ENCODE measurements around the gene MTARC2. TPM values are rescaled to one million over a fixed set of nuclear protein-coding genes. Genes with fewer than 3 reads are reported as not detected.

The MTARC2 gene
- total and polyA plus RNA-seq, 2 of the 13 experiments (the other 11 are each of a cell fraction or from before 2014, with no cell fraction given) = 8.5 to 10.1 TPM

DNA sequence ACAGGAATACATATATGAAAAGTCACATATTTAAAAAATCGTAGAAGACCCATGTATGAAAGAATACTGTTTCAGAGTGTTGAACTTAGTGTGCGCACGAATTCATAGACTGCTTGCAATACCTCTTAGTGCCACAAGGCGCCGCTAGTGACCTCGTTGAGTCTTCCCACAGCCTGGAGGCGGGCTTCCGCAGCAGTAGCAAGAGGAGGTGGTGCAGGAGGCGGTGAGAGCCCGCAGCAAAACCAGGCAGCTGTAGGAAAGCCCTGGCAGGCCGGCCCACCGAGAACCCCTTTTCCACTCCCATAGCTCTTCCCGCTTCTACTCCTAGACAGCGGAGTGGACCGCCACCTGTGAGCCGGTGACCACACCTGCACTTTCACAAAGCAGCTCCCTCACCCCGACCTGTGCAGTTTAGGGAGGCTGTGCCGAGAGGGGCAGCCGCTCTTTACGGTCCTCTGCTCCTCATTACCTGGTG, 62.1 kb downstream of the MTARC2 start:
- H4K20me1 ChIP-seq (ENCODE audit: insufficient read depth, low read length) = no peaks in the 10 kb centered on the region
- H3K27me3 ChIP-seq (ENCODE audit: control insufficient read depth in 1 of 2, insufficient read depth in 2 of 2, low read length in 2 of 2) = no peaks in the 10 kb centered on the region
- no peaks in the 10 kb centered on the region for H3K9me3 ChIP-seq (ENCODE audit: low read length)
- BruUV-seq (replicated peaks) = no TSS peak
- DNase-seq (ENCODE audit: low spot score) = peak; percentile 47
- in situ Hi-C loops (cut with HindIII; ENCODE audit: extremely low pct_ligation_motif_present, low pct_unique_long_range_greater_than_20kb) = no loop called here
- H3K4me3 ChIP-seq (replicated peaks in 1 of 3; ENCODE audit: insufficient read depth in 1 of 3, low read depth in 2 of 3, low read length in 3 of 3) = no peak overlapping the region
- H3K27ac ChIP-seq (ENCODE audit: extremely low read length, insufficient read depth, low read length) = no peak overlapping the region
- ATAC-seq = peak; percentile 85
- H3K4me1 ChIP-seq (ENCODE audit: insufficient read depth, low read length) = no peaks in the 10 kb centered on the region
- H3K36me3 ChIP-seq (replicated peaks in 1 of 2; ENCODE audit: control insufficient read depth in 1 of 2, insufficient read depth in 2 of 2, low read length in 2 of 2) = peaks cover 7 to 56% of the 10 kb centered on the region in 2 experiments; a peak in 4 of 5 replicates
- TF ChIP-seq PAWR (CRISPR knock-in tag; IDR thresholded peaks at IDR 0.05; ENCODE audit: borderline replicate concordance) (no peak), STAG1 (CRISPR knock-in tag; IDR thresholded peaks at IDR 0.05) (peak; percentile 61), ZMYM4 (CRISPR knock-in tag; IDR thresholded peaks at IDR 0.05) (0 out of 2 replicates have a peak, but pooled peaks have one; percentile 41)
- TF ChIP-seq, protein P1, sequence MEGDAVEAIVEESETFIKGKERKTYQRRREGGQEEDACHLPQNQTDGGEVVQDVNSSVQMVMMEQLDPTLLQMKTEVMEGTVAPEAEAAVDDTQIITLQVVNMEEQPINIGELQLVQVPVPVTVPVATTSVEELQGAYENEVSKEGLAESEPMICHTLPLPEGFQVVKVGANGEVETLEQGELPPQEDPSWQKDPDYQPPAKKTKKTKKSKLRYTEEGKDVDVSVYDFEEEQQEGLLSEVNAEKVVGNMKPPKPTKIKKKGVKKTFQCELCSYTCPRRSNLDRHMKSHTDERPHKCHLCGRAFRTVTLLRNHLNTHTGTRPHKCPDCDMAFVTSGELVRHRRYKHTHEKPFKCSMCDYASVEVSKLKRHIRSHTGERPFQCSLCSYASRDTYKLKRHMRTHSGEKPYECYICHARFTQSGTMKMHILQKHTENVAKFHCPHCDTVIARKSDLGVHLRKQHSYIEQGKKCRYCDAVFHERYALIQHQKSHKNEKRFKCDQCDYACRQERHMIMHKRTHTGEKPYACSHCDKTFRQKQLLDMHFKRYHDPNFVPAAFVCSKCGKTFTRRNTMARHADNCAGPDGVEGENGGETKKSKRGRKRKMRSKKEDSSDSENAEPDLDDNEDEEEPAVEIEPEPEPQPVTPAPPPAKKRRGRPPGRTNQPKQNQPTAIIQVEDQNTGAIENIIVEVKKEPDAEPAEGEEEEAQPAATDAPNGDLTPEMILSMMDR (CRISPR knock-in tag; IDR thresholded peaks at IDR 0.05) = peak; percentile 79
- TF ChIP-seq, protein P2, sequence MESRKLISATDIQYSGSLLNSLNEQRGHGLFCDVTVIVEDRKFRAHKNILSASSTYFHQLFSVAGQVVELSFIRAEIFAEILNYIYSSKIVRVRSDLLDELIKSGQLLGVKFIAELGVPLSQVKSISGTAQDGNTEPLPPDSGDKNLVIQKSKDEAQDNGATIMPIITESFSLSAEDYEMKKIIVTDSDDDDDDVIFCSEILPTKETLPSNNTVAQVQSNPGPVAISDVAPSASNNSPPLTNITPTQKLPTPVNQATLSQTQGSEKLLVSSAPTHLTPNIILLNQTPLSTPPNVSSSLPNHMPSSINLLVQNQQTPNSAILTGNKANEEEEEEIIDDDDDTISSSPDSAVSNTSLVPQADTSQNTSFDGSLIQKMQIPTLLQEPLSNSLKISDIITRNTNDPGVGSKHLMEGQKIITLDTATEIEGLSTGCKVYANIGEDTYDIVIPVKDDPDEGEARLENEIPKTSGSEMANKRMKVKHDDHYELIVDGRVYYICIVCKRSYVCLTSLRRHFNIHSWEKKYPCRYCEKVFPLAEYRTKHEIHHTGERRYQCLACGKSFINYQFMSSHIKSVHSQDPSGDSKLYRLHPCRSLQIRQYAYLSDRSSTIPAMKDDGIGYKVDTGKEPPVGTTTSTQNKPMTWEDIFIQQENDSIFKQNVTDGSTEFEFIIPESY (CRISPR knock-in tag; IDR thresholded peaks at IDR 0.05) = peak; percentile 54
- TF ChIP-seq, protein P3, sequence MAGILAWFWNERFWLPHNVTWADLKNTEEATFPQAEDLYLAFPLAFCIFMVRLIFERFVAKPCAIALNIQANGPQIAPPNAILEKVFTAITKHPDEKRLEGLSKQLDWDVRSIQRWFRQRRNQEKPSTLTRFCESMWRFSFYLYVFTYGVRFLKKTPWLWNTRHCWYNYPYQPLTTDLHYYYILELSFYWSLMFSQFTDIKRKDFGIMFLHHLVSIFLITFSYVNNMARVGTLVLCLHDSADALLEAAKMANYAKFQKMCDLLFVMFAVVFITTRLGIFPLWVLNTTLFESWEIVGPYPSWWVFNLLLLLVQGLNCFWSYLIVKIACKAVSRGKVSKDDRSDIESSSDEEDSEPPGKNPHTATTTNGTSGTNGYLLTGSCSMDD (CRISPR knock-in tag; IDR thresholded peaks at IDR 0.05) = no peak
- intact Hi-C loops (cut with micrococcal nuclease; ENCODE audit: unreplicated experiment) = loop anchor here (5.0 kb wide), 1 partner anchor 392 kb away; no protein-coding TSS in a partner anchor
- H3K79me2 ChIP-seq (ENCODE audit: insufficient read depth, low read length) = no peaks in the 10 kb centered on the region
- FAIRE-seq = peak; percentile 46
- H2AFZ ChIP-seq (ENCODE audit: low read length) = no peak overlapping the region
- CTCF ChIA-PET (ENCODE audit: low intra/inter-chr PET ratio, low total read pairs) = interaction anchor here (1.4 kb wide), 1 partner anchor 393 kb away, joined by 10 read pairs; no protein-coding TSS in a partner anchor
- no peak overlapping the region for H3K4me2 ChIP-seq (ENCODE audit: low read depth, low read length)
- POLR2A ChIA-PET = no interaction called here
- WGBS (ENCODE audit: low lambda C conversion rate) = 90% methylated on average over 13 of the region's 20 CpGs
- no peak overlapping the region for H3K9ac ChIP-seq (ENCODE audit: insufficient read depth, low read depth, low read length)

Data from HepG2 (cell line).